ENCODE results near the gene AP4E1.

GRCh38 chr15:51038162-51038973, 129.9 kb downstream of the AP4E1 start:
- no peak for TF ChIP-seq CTCF (IDR thresholded peaks at IDR 0.05)
- no peak for TF ChIP-seq EP300 (IDR thresholded peaks at IDR 0.05)
- no peak for TF ChIP-seq POLR2A (IDR thresholded peaks at IDR 0.05; ENCODE audit: low read depth)

Measured in esophagus muscularis mucosa (tissue), 4 donors.